HG02798 (cell line): Measurements from ENCODE around the gene RAB34.

Experiments used
- ATAC-seq: cut with Tn5 transposase; IDR thresholded peaks from one replicate; pipeline ENCODE4 v1.9.1; 2021; ENCODE audit warnings: mild to moderate bottlenecking; ENCODE audit not compliant: unreplicated experiment, poor library complexity

Gene RAB34

DNA sequence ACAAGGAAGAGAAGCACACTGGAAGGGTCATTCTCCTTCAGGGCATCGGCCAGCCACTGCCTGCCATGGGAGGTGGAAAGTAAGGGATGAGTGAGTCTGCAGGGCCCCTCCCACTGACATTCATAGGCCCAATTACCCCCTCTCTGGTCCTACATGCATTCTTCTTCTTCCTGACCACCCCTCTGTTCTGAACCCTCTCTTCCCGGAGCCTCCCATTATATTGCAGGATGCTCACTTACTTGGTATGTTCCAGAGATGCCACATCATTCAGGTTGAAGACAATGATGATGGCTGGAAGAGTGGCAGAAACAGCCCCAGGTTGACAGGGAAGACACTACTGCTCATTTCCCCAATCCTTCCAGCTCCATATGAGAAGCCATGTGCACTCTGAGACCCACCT lies 2.5 kb downstream of the RAB34 start:
- ATAC-seq, result no peak

DNA sequence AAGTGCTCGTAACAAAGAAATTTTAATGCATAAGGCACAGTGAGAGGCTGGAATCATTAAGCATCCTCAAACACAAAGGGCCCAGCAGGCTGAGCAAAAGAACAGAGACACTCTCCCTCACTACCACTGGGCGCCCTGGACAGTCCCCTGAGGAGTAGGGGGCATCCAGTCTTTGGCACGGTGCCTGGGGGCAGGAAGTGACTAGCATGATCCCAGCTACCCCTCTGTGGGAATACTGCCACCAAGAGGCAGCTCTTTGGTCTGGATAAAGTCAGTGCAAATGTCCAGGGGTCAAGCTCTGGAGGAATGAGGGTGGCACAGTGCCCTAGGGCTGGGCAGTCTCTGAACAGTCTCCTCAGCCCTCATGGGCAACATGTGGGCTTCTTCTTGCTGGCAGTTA lies 3.4 kb downstream of the RAB34 start:
- ATAC-seq, result no peak

DNA sequence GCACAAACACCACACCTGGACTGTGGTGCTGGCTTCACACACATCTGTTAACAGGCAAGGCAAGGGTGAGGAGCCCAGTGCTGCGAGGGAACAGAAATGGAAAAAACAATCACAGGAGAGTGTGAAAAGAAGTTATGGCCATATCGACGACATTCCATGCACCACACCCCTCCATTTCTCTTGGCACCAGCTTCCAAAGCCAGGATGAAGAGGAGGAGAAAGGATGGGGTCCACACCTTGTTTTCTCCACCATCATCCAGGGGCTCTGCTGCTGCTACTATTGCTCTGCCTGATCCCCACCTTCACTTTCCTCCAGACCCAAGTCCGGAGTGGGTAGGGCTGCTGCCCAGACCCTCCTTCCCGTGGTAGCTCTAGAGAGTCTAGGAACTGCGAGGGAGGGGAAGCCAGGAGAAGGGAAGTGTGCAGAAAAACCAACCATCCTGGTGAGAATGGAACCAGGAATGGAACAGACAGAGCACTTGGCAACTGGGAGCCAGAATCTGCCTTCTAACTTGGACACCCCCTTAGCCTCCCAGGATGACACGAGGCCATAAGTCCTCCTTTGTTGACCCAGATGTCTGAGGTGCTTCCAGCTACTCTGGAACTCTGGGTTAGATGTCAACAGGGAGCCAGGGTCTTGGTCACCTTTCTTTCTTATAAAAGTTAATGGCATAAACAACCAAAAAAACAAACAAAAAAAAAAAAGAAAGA lies 4.8 kb downstream of the RAB34 start:
- ATAC-seq, result no peak

DNA sequence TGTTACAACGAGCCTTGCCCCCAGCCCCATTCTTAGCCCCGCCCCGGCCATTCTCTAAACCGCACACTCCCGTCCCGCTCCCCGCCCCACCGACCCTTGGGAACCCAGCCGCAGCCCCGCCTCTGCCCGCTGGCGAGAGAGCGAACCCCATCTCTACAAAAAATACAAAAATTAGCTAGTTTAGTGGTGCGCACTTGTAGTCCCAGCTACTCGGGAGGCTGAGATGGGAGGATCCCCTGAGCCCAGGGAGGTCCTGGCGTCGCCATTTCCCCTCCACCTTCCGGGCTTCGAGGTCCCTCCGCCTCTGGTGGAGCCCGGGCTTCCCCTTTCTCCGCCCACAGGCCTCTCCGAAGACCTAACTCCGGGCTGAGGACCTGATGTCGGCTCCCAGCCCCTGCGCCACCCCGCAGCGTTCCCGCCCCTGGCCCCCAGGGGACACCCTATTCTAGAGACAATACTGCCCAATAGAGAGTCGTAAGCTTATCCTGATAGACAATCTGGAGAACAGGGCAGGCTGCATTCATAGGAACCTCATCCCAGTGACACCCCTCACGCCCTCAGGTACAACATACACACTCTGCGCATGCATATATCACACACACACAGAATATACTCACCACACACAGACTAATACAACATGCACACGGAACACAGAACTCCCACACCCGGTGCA lies 5.5 kb downstream of the RAB34 start:
- ATAC-seq, result no peak

DNA sequence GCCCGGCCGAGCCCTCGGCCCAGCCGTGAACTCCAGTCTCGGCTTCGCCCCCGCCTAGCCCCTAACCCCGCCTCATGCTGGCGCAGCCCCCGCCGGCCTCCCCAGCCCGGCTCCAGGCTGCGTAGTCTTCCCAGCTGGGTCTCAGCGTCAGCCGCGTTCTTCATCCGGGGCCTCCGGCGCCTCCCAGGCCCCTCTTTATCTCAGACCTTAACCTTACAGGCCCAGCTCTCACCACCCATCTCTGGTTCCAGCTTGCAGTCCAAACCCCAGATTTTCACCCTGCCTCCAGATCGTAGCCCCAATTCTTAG lies 6.0 kb downstream of the RAB34 start, which contains the start of gene PROCA1:
PROCA1 (minus strand) TSS at position 166 of the 309 bp plus-strand sequence. CDS start 228 bp downstream, outside the sequence.
- ATAC-seq, result no peak

- ATAC-seq, result peak; percentile 88
Measured at GRCh38 chr17:28710861-28711722, 6.6 kb downstream of the RAB34 start.

GRCh38 chr17:28707339-28707720 lies 10.3 kb downstream of the RAB34 start:
- no peak for ATAC-seq

- no peak for ATAC-seq
Measured at GRCh38 chr17:28706471-28707338, 11.0 kb downstream of the RAB34 start.

DNA sequence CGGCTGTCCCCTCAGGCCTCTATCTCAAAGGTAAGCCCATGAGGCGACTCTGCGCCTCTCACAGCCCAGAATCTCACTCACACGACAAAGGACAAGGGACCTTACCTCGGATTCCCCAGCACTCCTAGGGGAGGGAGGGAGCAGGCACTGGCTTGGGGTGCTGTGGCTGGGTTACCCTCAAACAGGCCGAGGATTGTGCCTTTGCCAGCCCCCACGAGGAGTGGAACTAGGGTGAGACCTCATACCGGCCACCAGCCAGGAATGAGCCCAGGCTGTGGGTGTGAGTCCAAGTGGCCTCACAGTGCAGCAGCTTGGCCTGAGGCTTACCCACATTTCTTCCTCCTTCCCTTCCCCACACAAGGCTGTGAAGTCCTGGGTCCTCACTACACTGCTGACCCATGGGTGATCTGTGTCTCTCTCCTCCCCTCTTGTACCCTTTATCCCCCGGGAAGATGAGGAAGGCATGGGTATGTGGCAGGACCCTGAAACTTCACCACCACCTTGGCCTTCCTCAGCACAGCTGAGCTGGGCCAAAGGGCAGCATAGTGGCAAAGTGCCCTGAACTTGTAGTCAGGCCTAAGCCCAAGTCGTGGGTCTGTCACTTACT lies 11.8 kb downstream of the RAB34 start:
- no peak for ATAC-seq

DNA sequence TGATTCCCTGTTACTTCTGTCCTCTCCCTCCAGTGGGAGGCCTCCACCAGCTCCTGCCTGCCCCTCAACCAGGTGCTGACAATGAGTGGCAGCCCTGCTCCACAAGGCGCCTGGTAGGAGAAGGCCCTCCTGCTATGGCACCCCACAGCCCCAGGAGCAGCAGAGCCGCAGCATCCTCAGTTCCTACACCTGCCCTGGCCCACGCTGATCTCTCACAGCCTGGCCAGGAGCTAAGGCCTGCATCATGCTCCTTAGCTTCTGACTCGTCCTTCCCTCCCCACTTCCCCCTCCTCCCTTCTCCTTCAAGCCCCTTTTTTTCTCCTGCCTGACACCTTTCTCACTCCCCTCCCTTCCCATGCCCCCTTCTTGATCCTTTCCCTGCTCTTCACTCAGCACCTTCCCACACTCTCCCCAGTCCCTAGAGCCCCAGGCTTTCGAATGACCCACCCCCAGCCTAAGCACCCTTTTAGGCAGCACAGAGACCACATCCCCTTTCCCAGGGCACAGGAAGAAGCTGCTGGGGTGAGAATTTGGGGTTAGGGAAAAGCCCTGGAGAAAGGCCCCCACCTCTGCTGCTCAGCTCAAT lies 12.5 kb downstream of the RAB34 start:
- no peak for ATAC-seq

GRCh38 chr17:28704219-28704858 lies 13.3 kb downstream of the RAB34 start:
- ATAC-seq, result no peak

DNA sequence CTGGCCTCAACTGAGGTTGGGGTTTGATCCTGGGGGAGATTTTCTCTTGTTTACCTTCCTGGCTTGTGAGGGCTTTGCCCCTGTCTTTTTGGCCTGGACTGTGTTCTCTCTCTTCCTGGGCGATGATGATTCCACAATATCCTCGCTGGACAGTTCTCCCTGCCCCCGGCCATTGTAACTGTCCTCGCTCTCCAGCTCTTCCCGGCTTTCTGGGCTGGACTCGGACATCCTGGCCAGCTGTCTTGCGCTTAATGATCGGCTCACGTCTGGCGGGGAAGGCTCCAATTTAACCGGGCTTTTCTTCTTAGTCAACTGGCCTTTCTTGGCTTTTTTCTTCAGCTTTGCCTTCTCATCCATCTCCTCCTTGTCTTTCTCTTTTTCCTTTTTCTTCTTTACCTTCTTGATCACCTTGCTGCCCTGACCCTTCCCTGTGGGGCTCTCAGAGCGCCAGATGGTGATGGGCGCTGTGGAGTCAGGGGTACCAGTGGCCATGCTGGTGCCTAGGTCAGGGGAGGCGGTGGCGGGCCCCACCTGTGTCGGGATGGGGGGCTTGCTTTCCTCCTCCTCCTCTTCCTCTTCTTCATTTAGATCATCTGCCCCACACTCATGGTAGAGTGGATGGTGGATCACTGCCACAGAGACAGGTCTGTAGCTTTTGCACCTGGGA lies 14.0 kb downstream of the RAB34 start:
- ATAC-seq, result no peak

GRCh38 chr17:28702752-28703150 lies 14.9 kb downstream of the RAB34 start:
- no peak for ATAC-seq

DNA sequence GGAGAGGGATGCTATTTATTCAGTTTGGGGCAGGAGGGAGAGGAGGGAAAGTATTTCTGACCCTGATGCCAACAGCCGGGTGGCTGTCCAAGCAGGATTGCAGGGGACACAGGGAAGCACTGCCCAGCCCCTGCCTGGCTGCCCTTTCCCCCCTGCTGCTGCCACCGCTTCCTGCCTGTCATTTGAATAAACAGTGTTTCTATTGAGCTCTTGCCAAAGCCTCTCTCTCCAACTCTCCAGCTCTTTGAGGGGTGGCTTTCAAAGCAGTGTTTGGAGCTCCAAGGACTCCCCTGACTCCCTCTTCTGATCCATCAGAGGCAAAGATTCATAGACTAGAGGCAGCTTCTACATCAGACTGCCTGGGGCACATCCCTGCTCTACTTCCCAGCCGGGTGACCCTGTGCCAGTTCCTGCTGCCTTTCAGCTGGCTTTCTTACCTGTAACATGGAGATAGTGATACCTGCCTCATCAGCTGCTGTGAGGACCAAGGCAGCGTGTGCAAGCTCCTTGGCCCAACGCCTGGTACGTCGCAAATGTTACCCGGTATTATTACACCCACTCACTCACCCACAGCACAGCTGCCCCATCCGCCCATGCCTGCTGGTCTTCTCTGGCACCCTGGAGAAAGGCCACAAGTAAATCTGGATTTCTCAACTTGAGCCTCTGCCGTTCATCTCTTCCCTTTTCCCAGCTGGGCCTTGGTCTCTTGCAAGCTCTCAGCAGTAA lies 15.5 kb downstream of the RAB34 start:
- no peak for ATAC-seq

- no peak for ATAC-seq
Measured at GRCh38 chr17:28700830-28701492, 16.7 kb downstream of the RAB34 start.

GRCh38 chr17:28700278-28700677 lies 17.4 kb downstream of the RAB34 start:
- ATAC-seq, result no peak

DNA sequence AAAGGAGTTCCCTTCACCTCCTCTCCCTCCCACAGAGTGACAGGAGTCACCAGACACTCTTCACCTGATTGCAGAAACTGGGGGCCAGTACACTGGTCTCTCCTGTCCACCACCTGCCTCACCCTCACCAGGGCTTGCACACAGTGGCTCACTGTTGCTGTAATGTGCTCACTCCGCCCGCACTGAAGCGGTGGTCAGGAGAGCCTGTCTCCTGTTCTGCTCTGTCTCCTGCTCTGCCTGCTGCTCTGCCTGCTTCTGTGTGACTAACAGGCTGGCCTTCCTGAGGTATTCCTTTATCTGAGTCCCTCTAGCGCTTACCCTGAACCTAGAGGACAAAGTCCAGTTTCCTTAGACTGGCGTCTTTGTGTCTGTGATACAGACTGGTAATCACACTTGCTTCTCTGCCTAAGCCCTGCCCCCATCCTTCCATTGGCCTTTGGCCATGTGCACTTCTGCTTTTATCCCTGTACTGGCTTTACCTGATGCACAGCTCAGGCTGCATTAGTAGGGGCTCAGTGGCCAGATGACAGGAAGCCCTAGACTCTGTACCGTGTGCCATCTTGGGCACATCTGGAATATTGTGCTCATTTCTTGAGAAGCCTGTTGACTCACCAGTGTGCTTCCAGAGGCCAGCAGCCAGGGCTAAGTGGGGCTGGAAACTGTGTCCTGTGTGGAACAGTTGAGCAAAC lies 19.3 kb downstream of the RAB34 start:
- no peak for ATAC-seq
